CD4-positive, alpha-beta T cell treated with Interleukin-4 for 4 hours (primary cell): Measurements from ENCODE around the gene VPS4A.

Source experiments
- DNase-seq: peaks from one replicate; pipeline ENCODE4 v3.0.0-alpha.2; 2020

VPS4A gene

DNA sequence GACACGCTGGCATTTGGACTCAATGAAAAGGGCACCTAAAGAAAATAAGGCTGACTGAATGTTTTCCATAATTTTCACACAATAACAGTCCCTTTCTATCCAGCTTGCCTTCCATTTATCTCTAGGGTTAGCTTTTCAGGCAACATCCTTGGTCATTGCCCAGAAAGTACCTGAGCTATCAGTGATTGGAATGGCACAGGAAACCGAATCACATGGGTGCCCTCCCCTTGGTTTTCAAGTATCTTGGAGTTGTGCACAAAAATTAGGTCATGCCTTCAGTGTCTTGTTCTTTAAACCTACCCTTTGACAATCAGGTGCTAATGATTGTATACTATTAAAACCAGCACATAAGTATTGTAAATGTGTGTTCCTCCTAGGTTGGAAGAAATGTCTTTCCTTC, 3.3 kb upstream of the VPS4A start:
- DNase-seq: no peak

DNA sequence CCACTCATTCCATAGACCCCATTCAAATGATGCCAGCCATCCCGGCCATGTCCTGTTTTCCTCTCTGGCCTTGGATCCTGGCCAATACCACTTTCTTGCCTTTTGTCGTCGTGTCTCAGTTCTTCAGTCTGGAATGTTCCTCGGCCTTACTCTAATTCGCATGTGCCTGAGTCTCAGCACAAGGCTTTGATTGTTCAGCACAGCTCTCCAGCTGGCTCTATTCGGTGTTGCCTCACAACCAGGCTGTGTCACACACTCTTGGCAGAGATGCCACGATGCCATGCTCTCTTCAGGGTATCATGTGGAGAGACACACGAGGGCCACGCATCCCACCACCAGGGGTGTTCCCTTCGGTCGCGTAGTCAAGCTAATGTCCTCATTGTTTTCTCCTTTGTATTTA, 1.8 kb upstream of the VPS4A start:
- DNase-seq: no peak

DNA sequence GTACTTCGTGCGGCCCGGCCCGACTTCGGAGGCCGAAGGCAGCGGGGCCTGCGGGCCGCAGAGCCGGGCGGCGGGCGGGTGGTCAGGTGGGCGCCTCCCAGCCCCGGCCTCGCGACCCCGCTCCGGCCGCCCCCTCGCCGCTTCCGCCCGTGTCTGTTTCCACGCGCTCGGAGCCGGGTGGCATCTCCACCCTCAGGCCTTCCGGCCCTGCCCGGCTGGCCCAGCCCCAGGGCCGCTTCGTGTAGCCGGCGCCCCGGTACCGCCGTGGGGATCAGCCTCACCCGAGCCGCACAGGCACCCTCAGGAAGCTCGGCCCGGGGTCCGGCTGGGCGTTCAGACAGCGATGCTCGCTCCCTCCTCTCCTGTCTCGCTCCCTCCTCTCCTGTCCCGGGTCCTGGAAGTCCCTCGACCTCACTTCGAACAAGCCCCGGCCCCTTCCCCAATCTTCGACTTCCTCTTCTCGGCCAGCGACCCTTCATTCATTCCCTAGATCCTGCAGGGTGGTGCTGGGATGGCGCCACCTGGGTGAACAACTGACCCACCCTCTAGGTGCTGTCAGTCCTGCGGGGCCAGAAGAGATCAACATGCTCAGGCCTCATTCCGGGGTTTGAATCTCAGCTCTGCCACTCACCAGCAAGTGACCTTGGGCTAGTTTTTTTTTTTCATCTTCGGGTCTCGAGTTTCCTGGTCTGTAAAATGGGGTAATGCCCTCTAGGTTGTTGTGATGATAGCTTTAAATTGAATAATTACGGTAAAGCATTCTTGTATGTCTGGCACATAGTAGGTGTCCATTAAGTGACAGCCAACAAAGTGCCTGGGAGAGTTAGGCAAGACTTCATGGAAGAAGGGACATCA, 610 bp downstream of the VPS4A start:
- peak; percentile 18 for DNase-seq

DNA sequence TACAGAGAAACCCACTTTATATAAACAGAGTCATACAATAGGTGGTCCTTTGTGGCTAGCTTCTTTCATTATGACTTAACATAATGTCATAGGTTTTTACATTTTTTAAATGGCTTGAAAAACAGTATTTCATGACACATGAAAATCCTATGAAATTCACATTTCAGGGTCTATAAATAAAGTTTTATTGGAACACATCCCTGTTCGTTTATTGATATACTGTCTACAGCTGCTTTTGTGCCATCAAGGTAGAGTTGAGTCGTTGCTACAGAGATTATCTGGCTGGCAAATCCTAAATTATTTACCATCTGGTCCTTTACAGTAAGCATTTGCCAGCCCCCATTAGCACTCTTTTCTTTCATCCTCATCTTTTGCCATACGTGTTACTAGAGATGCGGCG, 2.3 kb downstream of the VPS4A start:
- no peak for DNase-seq

DNA sequence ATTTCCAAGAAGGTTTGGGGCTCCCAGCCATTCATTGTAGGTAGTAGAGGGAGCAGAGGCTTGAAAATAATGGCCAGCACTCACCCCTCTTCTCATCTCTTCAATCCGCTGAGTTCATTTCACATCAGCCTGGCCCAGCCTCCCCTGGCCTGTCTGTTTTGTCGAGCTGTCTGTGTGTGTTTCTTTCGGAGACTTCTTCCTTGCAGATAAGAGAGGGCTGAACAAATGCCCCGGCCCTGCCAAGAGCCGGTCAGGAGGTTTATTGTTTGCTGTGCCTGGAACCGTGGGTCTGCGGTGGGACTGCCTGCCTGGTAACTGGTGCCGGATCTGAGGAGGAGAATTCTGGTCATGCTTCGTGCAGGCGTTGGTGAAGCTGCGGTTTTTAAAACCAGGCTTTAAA, 3.4 kb downstream of the VPS4A start:
- no peak for DNase-seq

DNA sequence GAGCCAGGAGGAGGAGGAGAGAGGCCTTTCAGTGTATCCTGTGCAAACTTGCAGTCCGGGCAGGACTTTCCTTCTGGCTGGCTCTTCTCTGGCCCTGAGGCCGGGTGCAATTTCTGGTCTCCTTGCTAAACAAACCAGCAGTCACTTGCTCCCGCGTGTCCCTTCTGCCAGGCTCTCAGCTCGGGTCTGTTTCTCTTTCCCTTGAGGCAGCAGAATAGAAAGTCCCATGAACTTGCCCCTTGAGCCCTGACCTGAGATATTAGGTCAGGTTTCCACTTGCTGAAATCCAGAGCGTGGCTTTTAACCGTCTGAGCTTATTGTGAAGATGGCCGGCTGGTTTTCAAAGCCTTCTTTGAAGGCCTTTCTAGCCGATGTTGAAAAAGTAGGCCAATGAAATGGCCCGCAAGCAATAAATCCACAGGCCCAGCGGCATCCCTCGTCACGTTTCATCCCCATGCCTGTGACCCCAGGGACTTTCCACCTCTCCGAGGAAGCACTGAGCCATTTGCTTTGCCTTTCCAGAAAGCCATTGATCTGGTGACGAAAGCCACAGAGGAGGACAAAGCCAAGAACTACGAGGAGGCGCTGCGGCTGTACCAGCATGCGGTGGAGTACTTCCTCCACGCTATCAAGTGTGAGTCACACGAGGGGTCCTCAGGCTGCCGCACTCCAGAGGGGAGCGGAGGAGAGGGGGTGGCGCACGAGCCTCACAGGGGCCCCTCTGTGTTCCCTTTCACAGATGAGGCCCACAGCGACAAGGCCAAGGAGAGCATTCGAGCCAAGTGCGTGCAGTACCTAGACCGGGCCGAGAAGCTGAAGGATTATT, 4.5 kb downstream of the VPS4A start:
- DNase-seq: no peak

DNA sequence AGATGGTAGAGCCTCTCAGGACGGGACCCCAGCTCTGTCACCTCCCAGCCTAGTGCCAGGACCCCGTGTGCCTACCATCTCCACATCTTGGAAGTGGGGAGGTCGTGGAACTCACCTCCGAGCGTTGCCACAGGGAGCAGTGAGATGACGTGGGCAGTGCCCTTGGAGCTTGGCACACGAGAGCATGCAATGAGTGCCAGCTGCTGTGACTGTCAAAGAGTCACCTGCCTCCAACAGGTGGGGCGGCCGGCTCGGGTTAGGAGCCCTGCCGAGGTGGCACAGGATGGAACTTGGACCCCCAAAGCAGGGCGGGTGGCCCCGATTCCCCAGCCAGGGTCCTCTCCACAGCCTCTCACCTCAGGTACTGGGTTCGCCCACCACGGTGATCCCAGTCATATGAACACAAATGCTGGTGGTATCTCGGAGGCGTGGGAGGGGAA, 5.5 kb downstream of the VPS4A start:
- DNase-seq: no peak

DNA sequence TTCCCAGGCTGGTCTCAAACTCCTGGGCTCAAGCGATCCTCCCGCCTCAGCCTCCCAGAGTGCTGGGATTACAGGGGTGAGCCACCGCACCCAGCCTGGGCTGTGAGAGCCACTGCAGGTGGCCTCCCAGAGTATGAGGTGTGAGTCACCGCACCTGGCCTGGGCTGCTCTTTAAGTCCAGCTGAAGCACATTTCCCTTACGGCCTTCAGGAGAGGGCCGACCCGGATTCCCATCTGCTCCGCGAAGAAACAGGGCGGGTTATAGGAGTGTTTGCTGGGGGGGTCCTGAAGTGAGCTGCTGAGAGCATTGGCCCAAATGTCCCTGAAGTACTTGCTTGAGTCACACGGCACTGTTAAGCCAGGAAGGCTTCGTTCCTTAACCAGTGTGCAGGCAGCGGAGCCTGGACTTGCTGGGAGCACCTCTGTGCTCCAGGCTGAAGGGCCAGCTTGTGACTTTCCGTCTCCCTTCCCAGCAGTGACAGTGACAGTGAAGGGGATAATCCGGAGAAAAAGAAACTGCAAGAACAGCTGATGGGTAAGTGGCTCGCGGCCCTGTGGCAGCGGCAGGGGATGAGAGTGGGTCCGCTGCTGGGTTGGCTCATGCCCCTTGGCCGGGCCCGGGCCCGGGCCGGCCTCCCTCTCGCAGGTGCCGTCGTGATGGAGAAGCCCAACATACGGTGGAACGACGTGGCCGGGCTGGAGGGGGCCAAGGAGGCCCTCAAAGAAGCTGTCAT, 7.2 kb downstream of the VPS4A start:
- no peak for DNase-seq

DNA sequence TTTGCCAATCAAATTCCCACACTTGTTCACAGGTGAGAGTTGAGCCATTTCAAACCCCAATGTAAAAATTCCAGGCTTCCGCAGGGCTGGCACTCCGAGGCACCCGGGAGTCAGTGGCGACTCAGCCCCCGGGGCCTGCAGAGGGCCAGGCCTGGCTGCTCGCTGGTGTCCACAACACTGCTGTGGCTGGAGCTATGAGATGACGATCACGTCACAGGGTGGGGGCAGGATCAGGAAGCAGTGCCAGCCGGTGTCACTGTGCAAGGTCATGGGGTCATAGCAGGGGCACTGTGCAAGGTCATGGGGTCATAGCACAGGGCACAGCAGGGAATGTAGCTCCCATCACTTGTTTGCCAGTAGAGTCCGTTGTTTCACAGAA, 7.8 kb downstream of the VPS4A start:
- DNase-seq: no peak

DNA sequence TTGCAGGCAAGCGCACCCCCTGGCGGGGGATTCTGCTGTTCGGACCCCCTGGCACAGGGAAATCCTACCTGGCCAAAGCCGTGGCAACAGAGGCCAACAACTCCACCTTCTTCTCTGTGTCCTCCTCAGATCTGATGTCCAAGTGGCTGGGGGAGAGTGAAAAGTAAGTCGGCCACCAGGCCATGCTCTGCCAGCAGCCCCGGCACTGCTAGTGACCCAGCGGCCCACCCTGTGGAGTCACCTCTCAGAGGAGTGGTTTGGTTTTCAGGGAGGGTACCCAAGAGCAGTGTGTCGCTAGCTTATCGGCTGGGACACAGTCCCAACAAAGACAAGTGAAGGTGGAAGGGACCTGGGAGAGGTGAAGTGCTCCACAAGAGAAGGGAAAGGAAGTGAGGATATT, 8.2 kb downstream of the VPS4A start:
- no peak for DNase-seq

DNA sequence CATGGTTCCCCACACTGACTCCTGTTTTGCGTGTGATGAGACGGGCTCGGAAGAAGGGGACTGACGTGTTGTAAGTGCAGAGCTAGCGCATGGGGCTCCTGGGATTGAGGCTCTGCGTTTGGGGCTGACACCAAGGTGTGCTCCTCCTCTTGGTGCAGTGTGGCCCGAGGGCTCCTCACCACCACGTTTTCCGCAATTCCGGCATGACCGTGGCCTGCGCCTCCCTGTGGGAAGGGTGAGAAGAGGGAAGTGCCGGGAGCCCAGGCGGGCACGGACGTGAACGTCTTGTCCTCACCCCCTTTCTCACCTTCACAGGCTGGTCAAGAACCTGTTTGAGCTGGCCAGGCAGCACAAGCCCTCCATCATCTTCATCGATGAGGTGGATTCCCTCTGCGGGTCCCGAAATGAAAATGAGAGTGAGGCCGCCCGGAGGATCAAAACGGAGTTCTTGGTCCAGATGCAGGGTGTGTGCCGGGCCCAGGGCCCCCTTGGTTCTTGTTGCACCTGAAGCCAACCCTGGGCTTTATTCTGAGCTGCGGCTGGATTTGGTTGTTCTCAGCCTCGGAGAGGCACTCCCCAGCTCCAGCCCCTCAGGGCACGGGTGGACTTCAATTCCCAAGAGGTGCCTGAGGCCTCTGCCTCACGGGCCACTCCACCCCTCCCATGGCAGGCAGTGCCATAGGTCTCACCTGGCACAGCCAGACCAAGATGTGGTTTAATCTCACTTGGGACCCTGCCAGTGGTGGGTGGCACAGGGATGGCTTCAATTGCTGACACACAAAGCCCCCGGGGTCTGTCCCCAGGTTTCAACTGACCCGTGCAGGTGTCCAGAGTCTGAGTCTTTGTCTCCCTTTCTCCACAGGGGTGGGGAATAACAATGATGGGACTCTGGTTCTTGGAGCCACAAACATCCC, 8.9 kb downstream of the VPS4A start:
- DNase-seq: no peak

DNA sequence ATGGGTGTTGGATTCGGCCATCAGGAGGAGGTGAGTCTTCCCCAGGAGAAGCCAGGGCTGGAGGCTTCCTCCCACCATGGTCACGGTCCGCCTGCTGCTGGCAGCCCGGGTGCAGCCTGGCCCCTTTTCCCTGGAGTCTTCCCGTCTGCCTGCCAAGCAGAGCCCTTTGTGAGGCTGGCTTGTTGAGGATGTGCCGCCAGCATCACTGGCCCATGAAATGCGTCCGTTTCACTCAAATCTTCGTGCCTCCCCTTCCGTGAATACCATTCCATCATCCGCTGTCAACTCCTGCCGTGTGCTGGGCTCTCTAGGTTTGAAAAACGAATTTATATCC, 9.6 kb downstream of the VPS4A start:
- DNase-seq: no peak

DNA sequence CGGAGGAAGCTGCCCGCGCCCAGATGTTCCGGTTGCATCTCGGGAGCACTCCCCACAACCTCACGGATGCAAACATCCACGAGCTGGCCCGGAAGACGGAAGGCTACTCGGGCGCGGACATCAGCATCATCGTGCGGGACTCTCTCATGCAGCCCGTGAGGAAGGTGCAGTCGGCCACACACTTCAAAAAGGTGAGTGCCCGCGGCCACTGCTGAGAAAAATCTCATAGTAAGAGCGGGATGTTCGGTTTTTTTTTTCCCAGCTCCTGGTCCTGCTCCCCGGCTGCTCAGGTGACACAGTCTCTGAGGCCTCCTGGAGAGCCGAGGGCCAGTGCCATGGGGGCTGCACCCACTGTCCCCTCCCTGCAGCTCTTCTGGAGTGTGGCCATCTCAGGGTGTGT, 9.9 kb downstream of the VPS4A start:
- DNase-seq: no peak

DNA sequence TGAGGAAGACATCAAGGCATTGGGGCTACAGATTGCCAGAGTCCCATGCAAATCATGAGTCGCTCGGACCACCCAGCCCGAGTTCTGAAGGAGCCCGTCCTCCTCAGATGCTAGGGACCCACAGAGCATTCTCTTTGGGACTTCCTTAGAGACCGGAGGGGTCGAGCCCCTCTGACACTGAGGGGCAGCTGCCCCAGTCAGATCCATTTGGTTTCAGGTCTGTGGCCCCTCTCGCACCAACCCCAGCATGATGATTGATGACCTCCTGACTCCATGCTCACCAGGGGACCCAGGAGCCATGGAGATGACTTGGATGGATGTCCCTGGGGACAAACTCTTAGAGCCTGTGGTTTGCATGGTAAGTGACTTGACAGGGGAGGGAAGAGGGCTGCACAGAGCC, 11.2 kb downstream of the VPS4A start:
- no peak for DNase-seq

DNA sequence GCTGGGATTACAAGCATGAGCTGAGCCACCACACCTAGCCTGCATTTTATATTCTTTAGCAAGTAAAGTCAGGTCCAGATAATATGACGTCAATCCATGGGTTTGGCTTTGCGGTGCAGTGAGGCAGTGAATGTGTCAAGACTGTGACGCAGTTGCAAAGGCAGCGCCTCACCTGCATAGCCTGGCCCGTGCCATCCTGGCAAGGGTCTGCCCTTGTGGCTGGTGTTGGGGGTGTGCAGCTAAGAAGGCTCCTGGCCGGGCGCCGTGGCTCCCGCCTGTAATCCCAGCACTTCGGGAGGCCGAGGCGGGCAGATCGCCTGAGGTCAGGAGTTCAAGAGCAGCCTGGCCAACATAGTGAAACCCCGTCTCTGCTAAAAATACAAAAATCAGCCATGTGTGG, 12.3 kb downstream of the VPS4A start:
- no peak for DNase-seq

DNA sequence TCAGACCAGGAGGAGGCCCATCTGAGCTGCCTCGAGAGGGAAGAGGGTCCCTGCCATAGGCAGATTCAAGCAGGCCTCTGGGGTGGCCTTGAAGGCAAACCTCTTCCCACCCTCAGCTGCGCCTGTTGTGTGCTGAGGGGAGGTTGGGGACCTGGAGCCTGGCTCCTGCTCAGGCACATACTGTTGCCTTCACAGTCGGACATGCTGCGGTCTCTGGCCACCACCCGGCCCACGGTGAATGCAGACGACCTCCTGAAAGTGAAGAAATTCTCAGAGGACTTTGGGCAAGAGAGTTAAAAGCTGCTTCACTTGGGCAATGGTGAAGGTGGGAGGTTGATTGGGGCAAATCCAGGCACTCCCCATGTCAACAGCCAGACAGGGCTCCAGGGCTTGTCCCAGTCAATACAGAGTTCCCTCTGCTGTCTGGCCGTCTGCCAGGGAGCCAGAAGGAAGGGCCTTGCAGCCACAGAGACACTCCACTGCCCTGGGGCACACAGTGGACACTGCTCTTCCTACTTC, 12.9 kb downstream of the VPS4A start:
- no peak for DNase-seq

DNA sequence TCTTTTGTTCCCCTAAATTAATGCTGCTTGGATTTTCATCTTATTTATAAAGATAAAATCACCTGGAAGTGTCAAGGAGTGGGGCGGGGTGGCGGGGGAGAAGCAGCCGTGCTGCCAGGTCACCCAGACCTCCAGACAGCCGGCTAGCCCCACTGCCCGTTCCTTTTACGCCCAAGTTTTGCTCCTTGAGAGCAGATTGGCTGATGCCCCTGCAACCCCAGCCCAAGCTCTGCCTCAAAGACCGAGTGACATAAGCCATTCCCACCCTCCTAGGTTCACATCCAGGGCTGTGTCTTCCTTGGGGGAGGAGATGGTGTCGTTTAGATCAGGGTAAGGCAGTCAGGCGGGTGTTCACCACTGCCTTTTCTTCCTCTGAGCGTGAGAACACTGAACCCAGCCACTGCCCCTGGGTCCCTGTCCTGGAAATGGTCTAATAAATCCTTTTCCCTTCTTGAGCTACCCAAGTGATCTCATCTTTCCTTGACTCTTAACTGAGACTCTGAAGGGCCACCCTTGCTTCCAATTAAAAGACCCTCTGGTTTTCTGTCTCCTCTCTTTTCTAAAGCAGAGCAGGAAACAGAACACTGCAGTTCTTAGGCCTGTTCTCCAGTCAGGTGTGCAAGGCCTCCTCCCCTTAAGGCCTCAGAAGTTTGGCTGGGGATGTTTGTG, 13.6 kb downstream of the VPS4A start:
- DNase-seq: no peak

DNA sequence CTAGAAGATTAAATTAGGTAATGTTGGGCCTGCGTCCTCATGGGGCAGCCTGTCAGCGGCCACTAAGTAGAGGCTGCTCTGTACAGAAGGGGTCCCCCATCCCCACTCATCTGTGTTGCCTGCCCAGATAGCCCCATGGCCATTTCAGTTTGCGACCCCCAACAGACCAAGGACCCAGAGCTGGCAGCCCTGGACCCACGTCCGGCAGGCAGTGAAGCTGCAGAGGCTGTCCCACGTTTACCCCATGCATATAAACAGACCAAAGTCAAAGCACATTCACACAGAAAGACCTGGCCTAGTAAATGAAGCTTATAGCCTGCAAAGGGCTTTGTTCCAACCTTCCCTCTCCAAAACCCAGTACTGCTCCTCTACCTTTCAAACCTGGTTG, 14.6 kb downstream of the VPS4A start:
- DNase-seq: no peak

DNA sequence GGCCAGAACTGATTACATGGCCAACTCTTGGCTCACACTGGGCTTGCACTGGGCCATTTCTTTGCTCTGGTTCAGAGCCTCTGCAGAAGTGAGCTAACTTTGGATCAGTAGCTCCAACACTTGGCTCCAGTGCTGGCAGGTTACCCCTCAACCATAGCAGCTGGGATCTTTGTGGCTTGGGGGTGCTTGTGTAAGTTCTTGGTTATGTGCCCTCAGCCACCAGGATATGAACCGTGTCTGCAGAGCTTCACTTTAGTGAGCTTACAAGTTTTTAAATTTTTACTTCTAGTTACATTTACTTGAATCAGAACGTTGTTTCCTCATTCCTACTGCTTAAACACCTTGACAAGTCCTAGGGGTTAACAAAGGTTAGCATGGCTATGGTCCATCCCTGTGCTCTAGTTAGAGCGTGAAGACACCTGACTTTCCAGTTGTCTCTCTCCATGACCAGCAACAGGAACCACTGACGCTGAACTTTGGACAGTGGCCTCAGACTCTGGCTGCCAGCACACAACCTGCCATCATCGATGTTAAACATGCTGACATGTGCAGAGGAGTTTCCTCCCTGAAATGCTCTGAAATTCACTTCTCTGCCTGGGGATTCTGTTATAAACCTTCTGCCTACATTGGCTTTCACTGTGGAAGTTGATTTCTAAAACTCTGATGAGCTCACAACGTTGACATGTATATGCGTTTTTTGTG, 15.2 kb downstream of the VPS4A start:
- DNase-seq: no peak

DNA sequence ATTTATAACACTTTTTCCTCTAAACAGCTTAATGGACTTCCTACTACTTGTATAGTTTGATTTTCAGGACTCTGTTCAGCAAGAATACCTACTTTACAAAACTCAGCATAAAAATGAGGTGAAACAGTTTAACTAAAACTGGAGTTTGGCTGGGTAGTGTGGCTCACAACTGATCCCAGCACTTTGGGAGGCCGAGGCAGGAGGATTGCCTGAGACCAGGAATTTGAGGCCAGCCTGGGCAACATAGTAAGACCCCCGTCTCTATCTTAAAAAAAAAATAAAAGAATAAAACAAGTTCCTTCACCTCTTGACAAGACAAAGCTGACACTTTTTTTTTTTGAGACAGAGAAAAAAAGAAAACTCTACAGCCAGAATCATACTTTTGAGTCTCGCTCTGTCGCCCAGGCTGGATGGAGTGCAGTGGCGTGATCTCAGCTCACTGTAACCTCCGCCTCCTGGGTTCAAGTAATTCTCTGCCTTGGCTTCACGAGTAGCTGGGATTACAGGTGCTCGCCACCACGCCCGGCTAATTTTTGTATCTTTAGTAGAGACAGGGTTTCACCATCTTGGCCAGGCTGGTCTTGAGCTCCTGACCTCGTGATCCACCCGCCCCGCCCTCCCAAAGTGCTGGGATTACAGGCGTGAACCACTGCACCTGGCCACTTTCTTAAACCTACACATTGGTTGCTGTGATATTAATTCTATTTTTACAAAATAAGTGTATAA, 16.6 kb downstream of the VPS4A start:
- no peak for DNase-seq
